Raji (cell line): ENCODE data around the gene CNOT2.

ENCODE experiments used
- POLR2A ChIP-seq: IDR thresholded peaks from 2 replicates; pipeline ENCODE4 v1.6.1; 2011; ENCODE audit warnings: low read depth, low read length, control low read depth; ENCODE audit not compliant: insufficient read depth

CNOT2 gene

GRCh38 chr12:70268972-70269371, 25.7 kb downstream of the CNOT2 start:
- no peak for TF ChIP-seq POLR2A

DNA sequence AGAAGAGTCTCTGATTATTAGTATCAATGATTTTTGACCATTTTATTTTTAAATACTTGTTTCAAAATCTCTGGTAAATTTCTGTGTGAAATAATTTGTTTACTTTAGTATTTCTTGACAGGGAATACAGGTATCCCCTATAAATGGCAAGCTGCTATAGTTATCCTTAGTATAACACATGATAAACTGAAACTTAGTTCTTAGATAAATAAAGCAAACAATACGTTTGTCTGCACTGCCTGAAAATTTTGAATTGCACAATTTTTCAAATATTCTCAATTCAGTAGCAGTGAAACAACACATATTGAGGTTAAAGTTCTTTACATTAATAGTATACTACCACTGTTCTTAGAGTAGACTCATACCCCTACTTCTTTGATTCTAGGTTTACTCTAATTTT, 26.9 kb downstream of the CNOT2 start:
- no peak for TF ChIP-seq POLR2A

DNA sequence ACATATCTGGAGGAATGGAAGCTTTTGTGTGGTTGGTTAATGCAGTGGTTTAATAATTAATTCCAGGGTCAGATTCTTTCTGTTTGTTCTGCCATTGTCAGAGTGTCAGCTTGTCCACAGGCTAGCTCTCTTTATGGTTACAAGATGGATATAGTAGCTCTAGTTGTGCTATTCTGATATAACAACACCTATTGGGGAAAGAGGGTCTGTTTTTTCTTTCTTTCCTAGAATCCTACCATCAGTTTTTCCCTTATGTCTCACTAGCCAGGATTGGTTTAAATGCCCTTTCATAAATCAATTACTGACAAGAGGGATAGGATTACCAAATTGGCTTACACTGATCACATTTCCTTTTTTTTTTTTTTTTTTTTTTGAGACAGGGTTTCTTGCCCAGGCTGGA, 27.8 kb downstream of the CNOT2 start:
- TF ChIP-seq POLR2A: no peak

- no peak for TF ChIP-seq POLR2A
Measured at GRCh38 chr12:70272510-70272909, 29.3 kb downstream of the CNOT2 start.

DNA sequence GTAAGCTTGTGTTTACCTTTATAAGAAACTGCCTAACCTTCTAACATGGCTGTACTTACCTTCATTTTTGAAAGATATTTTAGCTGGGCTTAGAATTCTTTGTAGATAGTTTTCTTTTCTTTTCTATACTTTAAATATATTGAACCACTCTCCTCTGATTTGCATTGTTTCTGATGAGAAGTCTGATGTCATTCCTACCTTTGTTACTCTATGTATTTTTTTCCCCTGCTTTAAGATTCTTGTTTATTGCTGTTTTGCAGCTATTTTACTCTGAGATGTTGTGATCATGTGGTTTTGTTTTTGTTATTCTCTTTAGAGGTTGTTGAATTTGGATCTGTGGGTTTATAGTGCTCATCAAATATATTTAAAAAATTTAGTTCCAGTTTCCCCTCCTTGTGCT, 31.8 kb downstream of the CNOT2 start:
- no peak for TF ChIP-seq POLR2A

DNA sequence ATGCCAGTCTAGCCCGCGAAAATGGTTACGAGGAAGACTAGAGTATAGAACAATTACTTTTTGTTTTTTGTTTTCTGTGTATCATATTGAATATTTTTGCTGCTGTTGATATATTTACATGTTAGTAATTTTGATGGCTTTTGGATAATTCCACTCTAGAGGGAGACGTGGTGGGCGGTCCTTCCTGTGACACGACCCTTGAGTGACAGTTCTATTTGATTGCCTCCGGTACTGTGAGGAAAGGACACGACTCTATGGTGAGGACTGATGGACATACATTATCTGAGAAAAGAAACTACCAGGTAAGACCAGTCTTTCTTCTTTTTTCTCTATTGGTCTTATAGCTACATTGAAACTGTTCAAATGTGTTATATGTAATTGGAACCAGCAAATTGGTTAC, 34.7 kb downstream of the CNOT2 start:
- TF ChIP-seq POLR2A: no peak

GRCh38 chr12:70278945-70279344, 35.7 kb downstream of the CNOT2 start:
- no peak for TF ChIP-seq POLR2A

- no peak for TF ChIP-seq POLR2A
Measured at GRCh38 chr12:70283232-70283631, 40.0 kb downstream of the CNOT2 start.

DNA sequence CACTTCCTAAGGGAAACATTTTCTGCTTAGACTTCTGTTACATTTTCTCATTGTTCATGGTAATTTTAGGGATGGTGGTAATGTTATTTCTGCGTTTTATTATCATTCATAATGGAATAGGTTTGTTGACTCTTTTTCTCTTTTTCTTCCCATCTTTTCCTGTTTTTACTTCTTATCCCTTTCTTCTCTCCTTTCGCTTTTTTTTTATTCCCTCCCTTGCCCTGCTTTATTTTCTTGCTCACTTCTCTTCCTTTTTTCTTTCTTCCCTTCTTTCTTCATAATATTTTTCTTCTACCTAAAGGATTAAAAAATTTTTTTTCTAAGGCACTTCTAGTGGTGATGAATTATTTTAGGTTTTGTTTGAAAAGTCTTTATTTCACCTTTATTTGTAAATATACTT, 45.6 kb downstream of the CNOT2 start:
- TF ChIP-seq POLR2A: no peak

- TF ChIP-seq POLR2A: no peak
Measured at GRCh38 chr12:70290116-70290515, 46.9 kb downstream of the CNOT2 start.

DNA sequence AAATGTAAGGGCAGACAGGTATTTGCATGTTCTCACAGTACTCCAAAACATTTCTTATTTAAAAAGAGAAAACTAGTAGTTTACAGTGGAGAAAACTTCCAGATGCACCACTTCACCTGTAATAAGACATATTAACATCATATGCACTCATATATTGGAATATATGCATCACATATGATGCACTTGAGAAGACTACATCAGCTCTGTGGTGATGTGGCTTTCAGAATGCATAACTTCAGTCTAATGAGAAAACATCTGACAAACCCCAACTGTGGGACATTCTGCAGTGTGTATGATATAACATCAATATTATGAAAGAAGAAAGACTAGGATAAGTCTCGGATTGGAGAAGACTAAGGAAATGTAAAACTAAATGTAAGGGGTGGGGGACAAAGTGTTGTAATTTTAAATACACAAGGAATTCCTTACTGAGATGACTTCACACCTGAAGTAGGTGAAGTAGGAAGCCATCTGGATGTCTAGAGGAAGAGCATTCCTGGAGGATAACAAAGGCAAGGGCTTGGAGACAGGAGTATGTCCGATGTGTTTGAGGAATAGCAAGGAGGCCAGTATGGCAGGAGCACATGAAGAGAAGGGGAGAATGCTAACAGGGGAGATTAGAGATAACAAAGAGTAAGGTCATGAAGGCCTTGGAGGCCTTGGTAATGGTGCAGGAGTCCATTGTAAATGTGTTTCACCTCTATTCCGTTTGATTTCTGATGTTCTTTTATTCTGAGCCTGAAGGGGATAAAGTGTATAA, 49.0 kb downstream of the CNOT2 start:
- TF ChIP-seq POLR2A: no peak

GRCh38 chr12:70305794-70306193, 62.6 kb downstream of the CNOT2 start:
- no peak for TF ChIP-seq POLR2A

- no peak for TF ChIP-seq POLR2A
Measured at GRCh38 chr12:70306676-70307075, 63.4 kb downstream of the CNOT2 start.

GRCh38 chr12:70307868-70308267, 64.6 kb downstream of the CNOT2 start:
- TF ChIP-seq POLR2A: no peak

GRCh38 chr12:70309348-70309747, 66.1 kb downstream of the CNOT2 start:
- no peak for TF ChIP-seq POLR2A

DNA sequence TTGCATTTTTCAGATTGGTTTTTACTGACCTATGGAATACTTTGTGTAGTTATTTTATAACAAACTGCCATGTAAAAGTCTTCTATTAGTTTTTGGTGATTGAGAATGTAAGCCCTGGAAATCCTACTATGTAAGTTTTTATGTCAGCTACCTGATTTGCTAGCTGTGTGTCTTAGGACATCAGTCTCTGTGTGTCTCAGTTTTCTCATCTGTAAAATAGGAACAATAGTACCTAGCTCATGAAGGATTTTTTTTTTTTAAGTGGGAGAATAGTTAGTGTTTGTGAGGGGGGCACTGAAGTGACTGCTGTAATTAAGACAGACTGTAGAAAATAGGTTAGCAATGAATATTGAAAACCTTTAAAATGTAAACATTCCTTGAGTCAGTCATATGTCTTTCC, 70.9 kb downstream of the CNOT2 start:
- TF ChIP-seq POLR2A: no peak

GRCh38 chr12:70317781-70318180, 74.5 kb downstream of the CNOT2 start:
- no peak for TF ChIP-seq POLR2A
